GM20000 (cell line): ENCODE measurements around the gene CSMD2.

Source experiments
- DNase-seq: peaks from one replicate; pipeline ENCODE4 v3.0.0; 2012; ENCODE audit warnings: low spot score
- CTCF ChIP-seq: IDR thresholded peaks from 2 replicates; pipeline ENCODE4 v1.5.1; 2012; ENCODE audit warnings: mild to moderate bottlenecking, control low read depth; ENCODE audit errors: extremely low read depth, missing control alignments

The CSMD2 gene

DNA sequence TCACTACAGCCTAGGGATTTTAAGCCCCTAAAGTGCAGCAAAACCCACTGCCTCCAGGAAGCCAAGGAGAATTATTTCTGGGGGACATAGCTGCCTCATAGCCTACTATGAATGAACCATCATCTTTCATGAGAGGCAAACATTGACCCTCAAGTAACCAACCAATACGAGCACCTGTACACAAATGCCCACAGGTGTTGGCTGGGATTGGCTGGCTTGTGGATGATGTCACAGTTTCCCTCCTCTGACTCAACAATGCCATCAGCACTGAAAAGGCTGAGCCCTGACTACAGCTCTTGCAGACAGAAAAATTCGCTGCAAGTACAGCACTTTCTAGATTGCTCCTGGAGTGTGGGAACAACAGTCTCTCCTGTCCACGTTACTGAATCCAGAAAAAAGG lies 301.3 kb downstream of the CSMD2 start, which contains the start of gene HMGB4:
HMGB4 (plus strand) TSS at position 301 of the 400 bp plus-strand sequence. CDS start 113 bp downstream, outside the sequence.
- no peak for DNase-seq
- TF ChIP-seq CTCF: no peak

GRCh38 chr1:33860671-33861070 lies 304.4 kb downstream of the CSMD2 start:
- DNase-seq: no peak
- no peak for TF ChIP-seq CTCF

- no peak for DNase-seq
- TF ChIP-seq CTCF: no peak
Measured at GRCh38 chr1:33854091-33854490, 310.9 kb downstream of the CSMD2 start.

DNA sequence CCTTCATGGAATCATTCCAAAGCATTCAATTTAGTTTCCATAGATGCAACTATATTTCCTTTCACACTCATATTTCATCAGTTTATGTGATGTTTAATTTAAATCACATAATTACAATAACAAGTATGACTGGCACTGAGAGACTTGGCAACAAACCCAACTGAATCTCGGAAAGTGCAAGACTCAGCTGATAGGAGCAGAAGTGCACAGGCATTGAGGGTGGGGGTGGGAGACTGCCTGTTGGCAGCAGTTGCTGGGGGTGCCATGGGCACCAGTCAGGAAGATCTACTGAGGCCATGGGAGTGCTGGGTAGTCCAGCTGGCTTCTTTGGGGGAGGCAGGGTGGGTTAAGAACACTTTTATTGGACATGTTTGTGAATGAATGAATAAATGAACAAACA lies 311.6 kb downstream of the CSMD2 start:
- DNase-seq: no peak
- no peak for TF ChIP-seq CTCF

GRCh38 chr1:33852711-33853110 lies 312.3 kb downstream of the CSMD2 start:
- DNase-seq: no peak

DNA sequence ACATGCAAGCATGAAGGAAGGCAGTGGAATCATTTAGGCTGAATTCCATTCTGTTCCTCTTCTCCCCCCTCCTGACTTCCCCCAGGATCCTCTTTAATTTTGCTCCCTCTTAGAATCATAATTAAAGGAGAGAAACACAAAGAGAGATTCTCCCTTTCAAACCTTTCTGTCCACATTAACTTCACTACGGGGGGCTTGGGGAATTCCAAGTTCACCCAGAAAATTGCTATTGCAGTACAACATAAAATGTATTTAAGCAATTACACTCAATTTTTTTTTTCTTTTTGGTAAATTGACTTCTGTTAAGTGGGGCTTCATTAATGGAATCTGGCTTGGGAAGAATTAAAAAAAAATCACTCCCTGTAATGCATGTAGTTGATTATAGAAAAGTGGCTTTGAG lies 314.5 kb downstream of the CSMD2 start:
- no peak for TF ChIP-seq CTCF
- no peak for DNase-seq

More at GRCh38 chr1:33852711-33853110, 312.3 kb downstream of the CSMD2 start:
- TF ChIP-seq CTCF: no peak

DNA sequence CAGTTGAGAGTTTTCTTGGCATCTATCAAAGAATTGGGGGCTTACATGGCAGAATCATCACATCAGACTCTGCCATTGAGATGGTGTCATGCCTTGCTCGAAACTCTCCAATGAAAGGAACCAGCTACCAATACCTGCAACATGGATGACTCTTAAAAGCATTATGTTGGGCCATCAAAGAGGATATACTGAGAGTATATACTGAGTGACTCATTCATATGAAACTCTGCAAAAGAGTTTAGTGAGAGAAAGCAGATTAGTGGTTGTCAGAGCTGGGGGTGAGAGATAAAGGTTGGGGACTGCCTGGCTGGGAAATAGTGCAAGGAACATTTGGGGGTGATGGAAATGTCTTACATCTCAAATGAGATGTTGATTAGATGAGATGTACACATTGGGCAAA lies 315.8 kb downstream of the CSMD2 start:
- no peak for TF ChIP-seq CTCF
- DNase-seq: no peak
